HepG2 (cell line): ENCODE results near the gene SCAF4. TPM values are rescaled to one million over a fixed set of nuclear protein-coding genes. Genes with fewer than 3 reads are reported as not detected.

Experiments used
- ATAC-seq: fragments of 200-7000 bp; cut with Tn5 transposase; 3 replicates; pipeline ENCODE4 v1.9.1; 2020; ENCODE audit warnings: mild to moderate bottlenecking, moderate library complexity
- BruUV-seq: library from RNA; stranded (reverse); fragments of 400-500 nt; replicated peaks from 2 replicates; lab custom pipeline; 2021; lab: Mats Ljungman, UMichigan
- CTCF ChIA-PET: fragments of 300-600 bp; formaldehyde crosslinking; extraction: SDS; loops from one replicate; lab custom pipeline; 2021; ENCODE audit warnings: low total read pairs, inconsistent platforms, low intra/inter-chr PET ratio; lab: Yijun Ruan, JAX
- POLR2A ChIA-PET: fragments of 350-600 bp; sonication (Branson Sonifier 250); formaldehyde crosslinking; loops from one replicate; lab custom pipeline; 2020; ENCODE audit warnings: antibody characterized with exemption, inconsistent platforms; lab: Yijun Ruan, JAX
- DNase-seq: peaks from one replicate; pipeline ENCODE4 v3.0.0-alpha.2; 2015; ENCODE audit warnings: low spot score
- FAIRE-seq: peaks from 3 replicates; lab custom pipeline; 2011; peaks lifted over from hg19 to GRCh38; lab: Jason Lieb, UNC
- H2AFZ ChIP-seq: one replicate; pipeline ENCODE4 v1.6.1; 2011; ENCODE audit warnings: low read length, inconsistent platforms
- H3K27ac ChIP-seq: fragments of 300-600 bp; 3 replicates; pipeline ENCODE4 v1.8.0; 2011; ENCODE audit warnings: mixed run types, mild to moderate bottlenecking, mixed read lengths, low read length, inconsistent platforms; ENCODE audit not compliant: insufficient read depth; ENCODE audit errors: extremely low read length
- H3K27me3 ChIP-seq, 2 experiments: fragments of 200-600 bp in 1 of 2; 2 replicates in 1 of 2; 3 replicates in 1 of 2; pipeline versions ENCODE4 v1.6.0 to v1.8.0; 2011; ENCODE audit warnings: low read length in 2 of 2, mild to moderate bottlenecking in 2 of 2, moderate library complexity in 2 of 2, inconsistent platforms in 1 of 2; ENCODE audit not compliant: insufficient read depth in 2 of 2, control insufficient read depth in 1 of 2
- H3K36me3 ChIP-seq, 2 experiments: fragments of 200-600 bp in 1 of 2; replicated peaks in 1 of 2; 2 replicates in 1 of 2; 3 replicates in 1 of 2; pipeline versions ENCODE4 v1.5.1 to v1.8.0; 2011; ENCODE audit warnings: low read length in 2 of 2, inconsistent platforms in 1 of 2; ENCODE audit not compliant: insufficient read depth in 2 of 2, control insufficient read depth in 1 of 2
- H3K4me1 ChIP-seq: 2 replicates; pipeline ENCODE4 v1.5.1; 2012; ENCODE audit warnings: low read length, inconsistent platforms; ENCODE audit not compliant: insufficient read depth
- H3K4me2 ChIP-seq: 2 replicates; pipeline ENCODE4 v1.6.0; 2011; ENCODE audit warnings: low read depth, low read length, inconsistent platforms
- H3K4me3 ChIP-seq, 3 experiments: fragments of 200-600 bp in 1 of 3; sonication (generic), shearing (Covaris generic) in 1 of 3; replicated peaks in 1 of 3; 2 replicates each; pipeline ENCODE4 v1.5.1; 2011 to 2016; ENCODE audit warnings: low read length in 3 of 3, inconsistent platforms in 2 of 3, low read depth in 2 of 3, mild to moderate bottlenecking in 2 of 3, control low read depth in 1 of 3, mixed read lengths in 1 of 3; ENCODE audit not compliant: insufficient read depth in 1 of 3
- H3K79me2 ChIP-seq: one replicate; pipeline ENCODE4 v1.6.1; 2011; ENCODE audit warnings: low read length, inconsistent platforms; ENCODE audit not compliant: insufficient read depth
- H3K9ac ChIP-seq: 2 replicates; pipeline ENCODE4 v1.6.0; 2011; ENCODE audit warnings: mild to moderate bottlenecking, low read depth, low read length, inconsistent platforms; ENCODE audit not compliant: insufficient read depth
- H3K9me3 ChIP-seq: 2 replicates; pipeline ENCODE4 v1.5.1; 2012; ENCODE audit warnings: mild to moderate bottlenecking, low read length
- H4K20me1 ChIP-seq: 2 replicates; pipeline ENCODE4 v1.6.0; 2011; ENCODE audit warnings: inconsistent platforms, mild to moderate bottlenecking, low read length, moderate library complexity; ENCODE audit not compliant: insufficient read depth
- HOXD1 ChIP-seq: sonication (generic); formaldehyde crosslinking; IDR thresholded peaks from 2 replicates; pipeline ENCODE4 v1.5.0; 2020; ENCODE audit warnings: missing genetic modification reagents
- IKZF1 ChIP-seq: fragments of 450-650 bp; IDR thresholded peaks from 2 replicates; pipeline ENCODE4 v1.7.1; 2016
- PLRG1 ChIP-seq: fragments of 450-650 bp; conservative IDR thresholded peaks from 2 replicates; pipeline ENCODE4 v1.6.1; 2016
- RBFOX2 ChIP-seq: fragments of 200-400 bp; formaldehyde crosslinking; IDR thresholded peaks from 2 replicates; pipeline ENCODE4 v1.6.1; 2017; ENCODE audit warnings: low read depth, mild to moderate bottlenecking, low read length
- TARDBP ChIP-seq: sonication (generic); formaldehyde crosslinking; IDR thresholded peaks from 2 replicates; pipeline ENCODE4 v1.8.0; 2022; ENCODE audit warnings: mild to moderate bottlenecking, missing genetic modification reagents
- THAP11 ChIP-seq: IDR thresholded peaks from 2 replicates; pipeline ENCODE4 v1.6.1; 2016; ENCODE audit warnings: missing biosample characterization, missing genetic modification reagents
- YEATS2 ChIP-seq: sonication (generic); formaldehyde crosslinking; IDR thresholded peaks from 2 replicates; pipeline ENCODE4 v1.4.0; 2020; ENCODE audit warnings: missing genetic modification reagents, borderline replicate concordance
- ZNF121 ChIP-seq: sonication (generic); formaldehyde crosslinking; IDR thresholded peaks from 2 replicates; pipeline ENCODE4 v1.5.0; 2020; ENCODE audit warnings: mild to moderate bottlenecking, missing genetic modification reagents
- ZNF510 ChIP-seq: sonication (generic); formaldehyde crosslinking; IDR thresholded peaks from 2 replicates; pipeline ENCODE4 v1.4.0; 2020; ENCODE audit warnings: low read depth, mild to moderate bottlenecking, missing genetic modification reagents
- ZNF780A ChIP-seq: sonication (generic); formaldehyde crosslinking; IDR thresholded peaks from 2 replicates; pipeline ENCODE4 v1.8.0; 2022; ENCODE audit warnings: mild to moderate bottlenecking, missing genetic modification reagents, moderate library complexity
- WGBS: methylation state at CpG from one replicate; pipeline ENCODE4 v1.1.6; 2017; ENCODE audit warnings: low lambda C conversion rate; 5-methylcytosine and 5-hydroxymethylcytosine counted together
- in situ Hi-C: cut with HindIII; loops from 2 replicates; pipeline ENCODE4 v1.10.0; 2017; ENCODE audit warnings: low pct_unique_long_range_greater_than_20kb; ENCODE audit not compliant: extremely low pct_ligation_motif_present
- intact Hi-C: fragments of 100-400 bp; cut with micrococcal nuclease; formaldehyde crosslinking; loops from one replicate; pipeline ENCODE4 v1.10.0; 2022; ENCODE audit not compliant: unreplicated experiment
- polyA plus RNA-seq, 8 experiments: library from polyadenylated mRNA; depleted of rRNA in 3 of 8; stranded (reverse) in 7 of 8; unstranded in 1 of 8; fragments of >200 nt; fragmentation: Illumina TruSeq in 4 of 8; extraction: Trizol in 4 of 8; gene quantifications; 2 replicates each; pipeline versions ENCODE4 v1.2.1 to v1.2.3, GENCODE V29; 2011 to 2016; ENCODE audit warnings: low read depth in 4 of 8, missing spikeins in 1 of 8, mixed read lengths in 1 of 8; ENCODE audit not compliant: insufficient read depth in 1 of 8
- total RNA-seq, 5 experiments: library from RNA; depleted of rRNA; stranded (reverse); fragments of >200 nt; fragmentation: Illumina TruSeq; extraction: Trizol; gene quantifications; 2 replicates each; pipeline ENCODE4 v1.2.3, GENCODE V29; 2016; ENCODE audit warnings: low read depth in 1 of 5
- TF ChIP-seq, protein P1 (sequence below): sonication (generic); formaldehyde crosslinking; IDR thresholded peaks from 2 replicates; pipeline ENCODE4 v1.4.0; 2020; ENCODE audit warnings: missing genetic modification reagents

The SCAF4 gene
- total and polyA plus RNA-seq, 2 of the 13 experiments (the other 11 are each of a cell fraction or from before 2014, with no cell fraction given): 9.1 to 11.5 TPM

- Histone ChIP-seq H3K36me3 (peaks cover 8 to 50% of the 10 kb centered on the region in 2 experiments), H2AFZ (no peak overlapping the region), H3K27ac (peak overlapping the region; percentile 5), H3K4me1 (peaks cover 61% of the 10 kb centered on the region), H3K9me3 (no peaks in the 10 kb centered on the region), H3K9ac (no peak overlapping the region), H4K20me1 (peaks cover 33% of the 10 kb centered on the region), H3K4me3 (0 out of 6 replicates have a peak overlapping the region, but pooled peaks of 1 of the 3 experiments have one; percentile 9)
- ATAC-seq (no peak), DNase-seq (no peak), FAIRE-seq (no peak)
- ChIA-PET POLR2A (no interaction called here), CTCF (no interaction called here)
- in situ Hi-C loops (no loop called here), intact Hi-C loops (loop anchor here (10.0 kb wide), 1 partner anchor 51 kb away; no protein-coding TSS in a partner anchor)
- BruUV-seq: no TSS peak
- WGBS: 76% methylated on average over 7 of the region's 7 CpGs
- TF ChIP-seq ZNF510 (CRISPR knock-in tag) (no peak), ZNF780A (CRISPR knock-in tag) (no peak), IKZF1 (no peak), THAP11 (CRISPR knock-in tag) (no peak), PLRG1 (no peak), TARDBP (no peak), HOXD1 (no peak), RBFOX2 (0 out of 2 replicates have a peak, but pooled peaks have one; percentile 38), YEATS2 (CRISPR knock-in tag) (no peak), ZNF121 (CRISPR knock-in tag) (0 out of 2 replicates have a peak, but pooled peaks have one; percentile 21)
- TF ChIP-seq, protein P1, sequence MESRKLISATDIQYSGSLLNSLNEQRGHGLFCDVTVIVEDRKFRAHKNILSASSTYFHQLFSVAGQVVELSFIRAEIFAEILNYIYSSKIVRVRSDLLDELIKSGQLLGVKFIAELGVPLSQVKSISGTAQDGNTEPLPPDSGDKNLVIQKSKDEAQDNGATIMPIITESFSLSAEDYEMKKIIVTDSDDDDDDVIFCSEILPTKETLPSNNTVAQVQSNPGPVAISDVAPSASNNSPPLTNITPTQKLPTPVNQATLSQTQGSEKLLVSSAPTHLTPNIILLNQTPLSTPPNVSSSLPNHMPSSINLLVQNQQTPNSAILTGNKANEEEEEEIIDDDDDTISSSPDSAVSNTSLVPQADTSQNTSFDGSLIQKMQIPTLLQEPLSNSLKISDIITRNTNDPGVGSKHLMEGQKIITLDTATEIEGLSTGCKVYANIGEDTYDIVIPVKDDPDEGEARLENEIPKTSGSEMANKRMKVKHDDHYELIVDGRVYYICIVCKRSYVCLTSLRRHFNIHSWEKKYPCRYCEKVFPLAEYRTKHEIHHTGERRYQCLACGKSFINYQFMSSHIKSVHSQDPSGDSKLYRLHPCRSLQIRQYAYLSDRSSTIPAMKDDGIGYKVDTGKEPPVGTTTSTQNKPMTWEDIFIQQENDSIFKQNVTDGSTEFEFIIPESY (CRISPR knock-in tag): peak; percentile 84
- TF ChIP-seq, all 625 proteins: peak for 3
- Histone ChIP-seq H3K27me3 (no peaks in the 10 kb centered on the region), H3K79me2 (peaks cover 54% of the 10 kb centered on the region), H3K4me2 (peak overlapping the region; percentile 34)
Observed at GRCh38 chr21:31663584-31664249, 68.2 kb downstream of the SCAF4 start.
